ENCODE data around the gene MISFA. TPM values are rescaled to one million over a fixed set of nuclear protein-coding genes. Genes with fewer than 3 reads are reported as not detected.
A peak's percentile ranks its signal among the peaks of the same experiment; 100 is the strongest.

Gene MISFA
- total RNA-seq, 1 donor from 2014 or later, result 4.1 TPM

GRCh38 chr11:18575361-18575760 lies 24.2 kb upstream of the MISFA start:
- no peak for TF ChIP-seq CTCF (IDR thresholded peaks at IDR 0.05)
- Mint-ChIP-seq H3K27me3 (ENCODE audit: low read depth) (no peaks in the 10 kb centered on the region), H3K4me1 (ENCODE audit: low read depth) (no peaks in the 10 kb centered on the region), H3K27ac (ENCODE audit: unreplicated experiment) (no peak overlapping the region), H3K4me3 (ENCODE audit: unreplicated experiment) (no peak overlapping the region), H3K9me3 (ENCODE audit: low read depth) (no peaks in the 10 kb centered on the region), H3K36me3 (ENCODE audit: low read depth) (peaks cover 16% of the 10 kb centered on the region)
- no peak for DNase-seq (ENCODE audit: low spot score)

- Mint-ChIP-seq H3K4me1 (ENCODE audit: low read depth) (no peaks in the 10 kb centered on the region), H3K9me3 (ENCODE audit: low read depth) (no peaks in the 10 kb centered on the region), H3K36me3 (ENCODE audit: low read depth) (peaks cover 7% of the 10 kb centered on the region), H3K27ac (ENCODE audit: unreplicated experiment) (no peak overlapping the region), H3K4me3 (ENCODE audit: unreplicated experiment) (no peak overlapping the region), H3K27me3 (ENCODE audit: low read depth) (no peaks in the 10 kb centered on the region)
- DNase-seq (ENCODE audit: low spot score), result no peak
- TF ChIP-seq CTCF (IDR thresholded peaks at IDR 0.05), result no peak
Observed at GRCh38 chr11:18578975-18579598, 20.5 kb upstream of the MISFA start.

GRCh38 chr11:18580113-18580766 lies 19.3 kb upstream of the MISFA start:
- no peak for TF ChIP-seq CTCF (IDR thresholded peaks at IDR 0.05)
- Mint-ChIP-seq H3K4me3 (ENCODE audit: unreplicated experiment) (no peak overlapping the region), H3K27ac (ENCODE audit: unreplicated experiment) (no peak overlapping the region), H3K27me3 (ENCODE audit: low read depth) (no peaks in the 10 kb centered on the region), H3K36me3 (ENCODE audit: low read depth) (peaks cover 7% of the 10 kb centered on the region), H3K9me3 (ENCODE audit: low read depth) (no peaks in the 10 kb centered on the region), H3K4me1 (ENCODE audit: low read depth) (no peaks in the 10 kb centered on the region)
- DNase-seq (ENCODE audit: low spot score), result no peak

GRCh38 chr11:18581825-18582224 lies 17.8 kb upstream of the MISFA start:
- Mint-ChIP-seq H3K27ac (ENCODE audit: unreplicated experiment) (no peak overlapping the region), H3K36me3 (ENCODE audit: low read depth) (peaks cover 3% of the 10 kb centered on the region), H3K4me1 (ENCODE audit: low read depth) (no peaks in the 10 kb centered on the region), H3K9me3 (ENCODE audit: low read depth) (no peaks in the 10 kb centered on the region), H3K27me3 (ENCODE audit: low read depth) (no peaks in the 10 kb centered on the region), H3K4me3 (ENCODE audit: unreplicated experiment) (no peak overlapping the region)
- DNase-seq (ENCODE audit: low spot score), result no peak
- TF ChIP-seq CTCF (IDR thresholded peaks at IDR 0.05), result no peak

GRCh38 chr11:18588297-18589252 lies 11.0 kb upstream of the MISFA start, which contains the start of gene UEVLD:
Gene UEVLD, minus strand, starts transcription at chr11:18588734. Its CDS starts 80 bp downstream, at chr11:18588654.
- peak; percentile 94 for DNase-seq (ENCODE audit: low spot score)
- peak; percentile 8 for TF ChIP-seq CTCF (IDR thresholded peaks at IDR 0.05)
- H3K4me3 Mint-ChIP-seq (ENCODE audit: unreplicated experiment), result no peak within 1 kb of the TSS
- H3K4me1 Mint-ChIP-seq (ENCODE audit: low read depth), result no peaks in the 10 kb centered on the region
- H3K9me3 Mint-ChIP-seq (ENCODE audit: low read depth), result no peaks in the 10 kb centered on the region
- no peaks in the 10 kb centered on the region for H3K36me3 Mint-ChIP-seq (ENCODE audit: low read depth)
- no peaks in the 10 kb centered on the region for H3K27me3 Mint-ChIP-seq (ENCODE audit: low read depth)
- no peak within 1 kb of the TSS for H3K27ac Mint-ChIP-seq (ENCODE audit: unreplicated experiment)

Data from chondrocyte (in vitro differentiated cells).